Nephron progenitor cell (in vitro differentiated cells): ENCODE results near the gene SETD9.
A peak's percentile ranks its signal among the peaks of the same experiment; 100 is the strongest.

Experiments
- DNase-seq: peaks from one replicate; pipeline ENCODE4 v3.0.0; 2021
- H3K27ac Mint-ChIP-seq: 2 replicates; pipeline ENCODE4 v1.8.0; 2021; ENCODE audit warnings: mild to moderate bottlenecking, moderate library complexity, mixed read lengths
- H3K27me3 Mint-ChIP-seq: 2 replicates; pipeline ENCODE4 v1.8.0; 2021; ENCODE audit warnings: mild to moderate bottlenecking, low read depth, mixed read lengths; ENCODE audit not compliant: poor library complexity
- H3K36me3 Mint-ChIP-seq: 2 replicates; pipeline ENCODE4 v1.8.0; 2021; ENCODE audit warnings: low read depth, mixed read lengths
- H3K4me1 Mint-ChIP-seq: 2 replicates; pipeline ENCODE4 v1.8.0; 2021; ENCODE audit warnings: mixed read lengths
- H3K4me3 Mint-ChIP-seq: 2 replicates; pipeline ENCODE4 v1.8.0; 2021; ENCODE audit warnings: mild to moderate bottlenecking, moderate library complexity, mixed read lengths
- H3K9me3 Mint-ChIP-seq: 2 replicates; pipeline ENCODE4 v1.8.0; 2021; ENCODE audit warnings: mild to moderate bottlenecking, moderate library complexity, mixed read lengths
- TF ChIP-seq, protein P1 (sequence below): fragments of 200-600 bp; sonication (generic); IDR thresholded peaks from 2 replicates; pipeline ENCODE4 v1.5.0; 2021; ENCODE audit warnings: antibody characterized with exemption

Gene SETD9

DNA sequence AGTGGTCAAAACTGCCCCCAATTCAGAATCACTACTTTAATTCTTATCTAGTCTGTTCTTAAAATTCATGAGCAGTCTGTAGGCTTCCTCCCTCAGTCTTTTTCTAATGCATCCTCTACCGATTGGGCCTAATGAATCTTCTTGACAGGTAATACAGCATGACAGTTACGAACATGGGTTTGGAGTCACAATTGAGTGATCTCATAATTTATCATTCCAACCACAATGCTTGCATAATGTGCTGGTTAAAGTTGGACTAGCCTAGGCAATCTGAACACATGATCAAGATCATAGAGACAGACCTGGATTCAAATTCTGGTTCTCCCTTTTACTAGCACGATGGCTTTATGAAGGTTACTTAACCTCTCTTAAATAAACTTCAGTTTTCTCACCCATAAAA is 33.1 kb upstream of the SETD9 start:
- H3K36me3 Mint-ChIP-seq: peaks cover 69% of the 10 kb centered on the region
- no peak overlapping the region for H3K4me3 Mint-ChIP-seq
- TF ChIP-seq, protein P1, sequence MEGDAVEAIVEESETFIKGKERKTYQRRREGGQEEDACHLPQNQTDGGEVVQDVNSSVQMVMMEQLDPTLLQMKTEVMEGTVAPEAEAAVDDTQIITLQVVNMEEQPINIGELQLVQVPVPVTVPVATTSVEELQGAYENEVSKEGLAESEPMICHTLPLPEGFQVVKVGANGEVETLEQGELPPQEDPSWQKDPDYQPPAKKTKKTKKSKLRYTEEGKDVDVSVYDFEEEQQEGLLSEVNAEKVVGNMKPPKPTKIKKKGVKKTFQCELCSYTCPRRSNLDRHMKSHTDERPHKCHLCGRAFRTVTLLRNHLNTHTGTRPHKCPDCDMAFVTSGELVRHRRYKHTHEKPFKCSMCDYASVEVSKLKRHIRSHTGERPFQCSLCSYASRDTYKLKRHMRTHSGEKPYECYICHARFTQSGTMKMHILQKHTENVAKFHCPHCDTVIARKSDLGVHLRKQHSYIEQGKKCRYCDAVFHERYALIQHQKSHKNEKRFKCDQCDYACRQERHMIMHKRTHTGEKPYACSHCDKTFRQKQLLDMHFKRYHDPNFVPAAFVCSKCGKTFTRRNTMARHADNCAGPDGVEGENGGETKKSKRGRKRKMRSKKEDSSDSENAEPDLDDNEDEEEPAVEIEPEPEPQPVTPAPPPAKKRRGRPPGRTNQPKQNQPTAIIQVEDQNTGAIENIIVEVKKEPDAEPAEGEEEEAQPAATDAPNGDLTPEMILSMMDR: no peak
- H3K27me3 Mint-ChIP-seq: no peaks in the 10 kb centered on the region
- no peaks in the 10 kb centered on the region for H3K9me3 Mint-ChIP-seq
- H3K4me1 Mint-ChIP-seq: no peaks in the 10 kb centered on the region
- no peak overlapping the region for H3K27ac Mint-ChIP-seq
- no peak for DNase-seq

DNA sequence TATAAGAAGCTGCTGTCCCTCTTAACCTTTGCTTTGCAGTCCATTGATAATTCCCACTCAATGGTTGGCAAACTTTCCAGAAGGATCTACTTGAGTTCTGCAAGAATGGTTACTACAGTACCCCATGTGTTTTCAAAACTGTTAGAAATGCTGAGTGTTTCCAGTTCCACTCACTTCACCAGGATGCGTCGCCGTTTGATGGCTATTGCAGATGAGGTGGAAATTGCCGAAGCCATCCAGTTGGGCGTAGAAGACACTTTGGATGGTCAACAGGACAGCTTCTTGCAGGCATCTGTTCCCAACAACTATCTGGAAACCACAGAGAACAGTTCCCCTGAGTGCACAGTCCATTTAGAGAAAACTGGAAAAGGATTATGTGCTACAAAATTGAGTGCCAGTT is 27.8 kb upstream of the SETD9 start:
- peaks cover 80% of the 10 kb centered on the region for H3K36me3 Mint-ChIP-seq
- TF ChIP-seq, protein P1: no peak
- H3K27me3 Mint-ChIP-seq: no peaks in the 10 kb centered on the region
- DNase-seq: no peak
- H3K4me3 Mint-ChIP-seq: no peak overlapping the region
- no peaks in the 10 kb centered on the region for H3K4me1 Mint-ChIP-seq
- H3K27ac Mint-ChIP-seq: no peak overlapping the region
- no peaks in the 10 kb centered on the region for H3K9me3 Mint-ChIP-seq

DNA sequence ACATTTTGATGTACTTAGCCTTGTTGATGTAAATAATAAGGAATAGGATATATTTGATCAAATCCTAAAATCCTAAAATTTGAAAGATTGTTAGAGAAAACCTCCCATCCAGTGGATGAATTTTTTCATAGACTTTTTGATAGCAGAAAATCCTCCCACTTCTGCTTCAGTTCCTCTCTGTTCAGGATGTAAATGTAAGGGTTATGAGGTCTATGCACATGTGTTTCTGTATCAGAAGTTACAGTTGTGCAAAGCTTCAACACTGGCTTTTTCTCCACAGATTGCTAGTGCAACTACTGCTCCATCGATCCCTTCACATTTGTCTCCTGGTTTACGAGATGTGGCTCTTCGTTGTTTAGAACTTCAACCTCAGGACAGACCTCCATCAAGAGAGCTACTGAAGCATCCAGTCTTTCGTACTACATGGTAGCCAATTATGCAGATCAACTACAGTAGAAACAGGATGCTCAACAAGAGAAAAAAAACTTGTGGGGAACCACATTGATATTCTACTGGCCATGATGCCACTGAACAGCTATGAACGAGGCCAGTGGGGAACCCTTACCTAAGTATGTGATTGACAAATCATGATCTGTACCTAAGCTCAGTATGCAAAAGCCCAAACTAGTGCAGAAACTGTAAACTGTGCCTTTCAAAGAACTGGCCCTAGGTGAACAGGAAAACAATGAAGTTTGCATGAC is 16.0 kb upstream of the SETD9 start:
- peaks cover 59% of the 10 kb centered on the region for H3K36me3 Mint-ChIP-seq
- no peaks in the 10 kb centered on the region for H3K4me1 Mint-ChIP-seq
- H3K9me3 Mint-ChIP-seq: peaks cover 16% of the 10 kb centered on the region
- TF ChIP-seq, protein P1: no peak
- H3K4me3 Mint-ChIP-seq: no peak overlapping the region
- peak overlapping the region; percentile 20 for H3K27ac Mint-ChIP-seq
- no peak for DNase-seq
- H3K27me3 Mint-ChIP-seq: no peaks in the 10 kb centered on the region

DNA sequence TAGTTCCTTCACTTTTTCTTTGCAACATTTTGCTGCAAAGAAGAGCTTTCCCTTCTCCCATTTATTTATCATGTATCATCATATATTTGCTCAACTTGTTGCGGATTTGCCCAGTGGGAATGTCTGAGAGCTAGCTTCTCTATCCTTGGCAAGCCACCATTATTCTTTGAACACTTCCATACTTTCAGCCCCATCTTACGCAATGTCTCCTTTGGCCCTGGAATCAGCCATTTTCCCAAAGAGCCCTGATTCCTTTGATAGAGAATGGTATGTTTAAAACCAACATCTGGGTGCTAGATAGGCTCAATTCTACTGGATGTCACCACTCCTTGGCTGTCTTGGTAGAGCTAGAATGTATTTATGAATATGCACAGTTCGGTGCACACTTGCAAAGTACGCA is 12.6 kb upstream of the SETD9 start:
- H3K36me3 Mint-ChIP-seq: peaks cover 26% of the 10 kb centered on the region
- TF ChIP-seq, protein P1: no peak
- no peaks in the 10 kb centered on the region for H3K27me3 Mint-ChIP-seq
- peaks cover 4% of the 10 kb centered on the region for H3K9me3 Mint-ChIP-seq
- no peak for DNase-seq
- no peaks in the 10 kb centered on the region for H3K4me1 Mint-ChIP-seq
- H3K4me3 Mint-ChIP-seq: no peak overlapping the region
- no peak overlapping the region for H3K27ac Mint-ChIP-seq

DNA sequence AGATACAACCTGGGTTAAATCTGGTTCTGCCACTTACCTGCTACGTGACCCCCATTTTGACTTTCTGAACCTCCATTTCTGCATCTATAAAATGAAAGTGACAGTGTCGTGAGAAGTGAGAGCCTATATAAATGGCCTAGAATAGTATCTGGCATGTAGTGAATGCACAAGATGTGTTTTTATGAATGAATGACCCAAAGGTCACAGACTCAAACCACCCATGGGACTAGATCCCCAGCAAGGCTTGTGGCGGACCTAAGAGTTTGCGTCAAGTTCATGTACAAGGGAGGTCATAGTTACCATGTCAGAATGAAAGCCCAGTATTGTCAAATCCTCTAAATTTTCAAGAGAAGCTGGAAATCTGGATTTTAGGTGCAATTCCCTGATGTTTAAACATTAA is 11.2 kb upstream of the SETD9 start:
- TF ChIP-seq, protein P1: no peak
- Mint-ChIP-seq H3K4me3 (no peak overlapping the region), H3K36me3 (peaks cover 15% of the 10 kb centered on the region), H3K9me3 (no peaks in the 10 kb centered on the region), H3K27ac (no peak overlapping the region), H3K27me3 (no peaks in the 10 kb centered on the region), H3K4me1 (no peaks in the 10 kb centered on the region)
- DNase-seq: no peak

DNA sequence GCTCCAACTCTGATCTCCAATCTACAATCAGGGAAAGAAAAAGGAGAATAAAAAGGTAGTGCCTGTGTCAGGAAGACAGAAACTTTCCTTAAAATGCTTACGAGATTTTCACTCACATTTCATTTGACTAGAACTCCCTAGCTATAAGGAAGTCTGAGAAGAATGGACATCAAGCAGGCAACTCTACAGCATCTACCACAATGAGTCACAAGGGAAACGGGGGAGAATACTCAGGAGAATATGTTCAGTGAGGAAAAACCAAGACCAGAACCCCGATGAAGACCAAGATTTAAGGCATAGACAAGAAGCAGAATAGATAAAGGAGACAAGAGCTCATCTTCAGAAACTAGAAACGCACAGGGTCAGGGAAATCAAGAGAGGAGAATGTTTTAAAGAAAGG is 9.0 kb upstream of the SETD9 start:
- TF ChIP-seq, protein P1: no peak
- H3K27ac Mint-ChIP-seq: no peak overlapping the region
- H3K36me3 Mint-ChIP-seq: peaks cover 5% of the 10 kb centered on the region
- H3K4me1 Mint-ChIP-seq: no peaks in the 10 kb centered on the region
- DNase-seq: no peak
- no peaks in the 10 kb centered on the region for H3K27me3 Mint-ChIP-seq
- H3K9me3 Mint-ChIP-seq: peaks cover 3% of the 10 kb centered on the region
- H3K4me3 Mint-ChIP-seq: no peak overlapping the region
